ENCODE results near the gene EEF1B2. TPM values are rescaled to one million over a fixed set of nuclear protein-coding genes. Genes with fewer than 3 reads are reported as not detected.
A peak's percentile ranks its signal among the peaks of the same experiment; 100 is the strongest.

Gene EEF1B2
- total and polyA plus RNA-seq, 2 of the 13 experiments (the other 11 are each of a cell fraction or from before 2014, with no cell fraction given) = 1,284 to 1,731 TPM

DNA sequence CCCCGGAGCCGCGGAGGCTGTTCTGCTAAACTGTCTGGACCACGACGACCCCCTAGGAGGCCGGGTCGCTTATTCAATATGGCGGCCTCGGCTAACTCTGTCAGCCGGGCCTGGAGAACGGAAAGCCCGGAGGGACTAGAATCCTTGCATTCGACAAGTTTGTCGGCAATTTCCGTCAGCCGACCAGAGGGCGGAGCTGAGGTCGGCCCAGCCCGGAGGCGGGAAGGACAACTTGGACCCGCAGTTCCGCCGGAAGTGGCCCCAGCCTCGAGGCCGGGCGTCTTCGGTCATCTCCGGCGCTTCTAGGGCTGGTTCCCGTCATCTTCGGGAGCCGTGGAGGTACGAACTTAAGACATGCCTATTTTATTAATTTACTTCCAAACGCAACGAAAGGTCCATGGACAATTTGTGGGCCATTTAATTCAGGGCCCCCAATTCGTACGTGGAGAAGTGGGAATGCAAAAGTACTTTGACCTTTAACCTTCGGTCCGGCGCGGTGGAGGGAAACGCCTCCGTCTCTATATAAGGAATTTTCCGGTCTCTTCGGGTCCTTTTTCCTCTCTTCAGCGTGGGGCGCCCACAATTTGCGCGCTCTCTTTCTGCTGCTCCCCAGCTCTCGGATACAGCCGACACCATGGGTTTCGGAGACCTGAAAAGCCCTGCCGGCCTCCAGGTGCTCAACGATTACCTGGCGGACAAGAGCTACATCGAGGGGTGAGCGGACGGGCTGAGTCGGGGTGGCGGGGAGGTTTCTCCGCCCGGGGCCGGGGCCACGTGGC, at the start of gene EEF1B2, which contains the start of gene NDUFS1 (continued):
- TF ChIP-seq, protein P1, sequence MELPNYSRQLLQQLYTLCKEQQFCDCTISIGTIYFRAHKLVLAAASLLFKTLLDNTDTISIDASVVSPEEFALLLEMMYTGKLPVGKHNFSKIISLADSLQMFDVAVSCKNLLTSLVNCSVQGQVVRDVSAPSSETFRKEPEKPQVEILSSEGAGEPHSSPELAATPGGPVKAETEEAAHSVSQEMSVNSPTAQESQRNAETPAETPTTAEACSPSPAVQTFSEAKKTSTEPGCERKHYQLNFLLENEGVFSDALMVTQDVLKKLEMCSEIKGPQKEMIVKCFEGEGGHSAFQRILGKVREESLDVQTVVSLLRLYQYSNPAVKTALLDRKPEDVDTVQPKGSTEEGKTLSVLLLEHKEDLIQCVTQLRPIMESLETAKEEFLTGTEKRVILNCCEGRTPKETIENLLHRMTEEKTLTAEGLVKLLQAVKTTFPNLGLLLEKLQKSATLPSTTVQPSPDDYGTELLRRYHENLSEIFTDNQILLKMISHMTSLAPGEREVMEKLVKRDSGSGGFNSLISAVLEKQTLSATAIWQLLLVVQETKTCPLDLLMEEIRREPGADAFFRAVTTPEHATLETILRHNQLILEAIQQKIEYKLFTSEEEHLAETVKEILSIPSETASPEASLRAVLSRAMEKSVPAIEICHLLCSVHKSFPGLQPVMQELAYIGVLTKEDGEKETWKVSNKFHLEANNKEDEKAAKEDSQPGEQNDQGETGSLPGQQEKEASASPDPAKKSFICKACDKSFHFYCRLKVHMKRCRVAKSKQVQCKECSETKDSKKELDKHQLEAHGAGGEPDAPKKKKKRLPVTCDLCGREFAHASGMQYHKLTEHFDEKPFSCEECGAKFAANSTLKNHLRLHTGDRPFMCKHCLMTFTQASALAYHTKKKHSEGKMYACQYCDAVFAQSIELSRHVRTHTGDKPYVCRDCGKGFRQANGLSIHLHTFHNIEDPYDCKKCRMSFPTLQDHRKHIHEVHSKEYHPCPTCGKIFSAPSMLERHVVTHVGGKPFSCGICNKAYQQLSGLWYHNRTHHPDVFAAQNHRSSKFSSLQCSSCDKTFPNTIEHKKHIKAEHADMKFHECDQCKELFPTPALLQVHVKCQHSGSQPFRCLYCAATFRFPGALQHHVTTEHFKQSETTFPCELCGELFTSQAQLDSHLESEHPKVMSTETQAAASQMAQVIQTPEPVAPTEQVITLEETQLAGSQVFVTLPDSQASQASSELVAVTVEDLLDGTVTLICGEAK (IDR thresholded peaks at IDR 0.05) = peak; percentile 77
- TF ChIP-seq, protein P1 (CRISPR knock-in tag; IDR thresholded peaks at IDR 0.05) = no peak; the same call in none of the 2 replicates
- TF ChIP-seq, protein P2, sequence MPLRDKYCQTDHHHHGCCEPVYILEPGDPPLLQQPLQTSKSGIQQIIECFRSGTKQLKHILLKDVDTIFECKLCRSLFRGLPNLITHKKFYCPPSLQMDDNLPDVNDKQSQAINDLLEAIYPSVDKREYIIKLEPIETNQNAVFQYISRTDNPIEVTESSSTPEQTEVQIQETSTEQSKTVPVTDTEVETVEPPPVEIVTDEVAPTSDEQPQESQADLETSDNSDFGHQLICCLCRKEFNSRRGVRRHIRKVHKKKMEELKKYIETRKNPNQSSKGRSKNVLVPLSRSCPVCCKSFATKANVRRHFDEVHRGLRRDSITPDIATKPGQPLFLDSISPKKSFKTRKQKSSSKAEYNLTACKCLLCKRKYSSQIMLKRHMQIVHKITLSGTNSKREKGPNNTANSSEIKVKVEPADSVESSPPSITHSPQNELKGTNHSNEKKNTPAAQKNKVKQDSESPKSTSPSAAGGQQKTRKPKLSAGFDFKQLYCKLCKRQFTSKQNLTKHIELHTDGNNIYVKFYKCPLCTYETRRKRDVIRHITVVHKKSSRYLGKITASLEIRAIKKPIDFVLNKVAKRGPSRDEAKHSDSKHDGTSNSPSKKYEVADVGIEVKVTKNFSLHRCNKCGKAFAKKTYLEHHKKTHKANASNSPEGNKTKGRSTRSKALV (CRISPR knock-in tag; IDR thresholded peaks at IDR 0.05) = peak; percentile 25
- no peak for TF ChIP-seq ZNF10 (CRISPR knock-in tag; IDR thresholded peaks at IDR 0.05; ENCODE audit: borderline replicate concordance, low read depth)
- TF ChIP-seq ZIK1 (CRISPR knock-in tag; IDR thresholded peaks at IDR 0.05; ENCODE audit: borderline replicate concordance, low read depth) = 0 out of 2 replicates have a peak, but pooled peaks have one; percentile 62
- TF ChIP-seq SNAPC5 (CRISPR knock-in tag; IDR thresholded peaks at IDR 0.05; ENCODE audit: borderline replicate concordance) = 0 out of 2 replicates have a peak, but pooled peaks have one; percentile 35
- peak; percentile 95 for TF ChIP-seq ZNF782 (CRISPR knock-in tag; IDR thresholded peaks at IDR 0.05; ENCODE audit: borderline replicate concordance)
- TF ChIP-seq TCF7L2 (IDR thresholded peaks at IDR 0.05; ENCODE audit: low read depth, low read length) = no peak
- peak; percentile 10; the same call in 1 of the 2 replicates for TF ChIP-seq ZNF256 (CRISPR knock-in tag; conservative IDR thresholded peaks at IDR 0.05)
- TF ChIP-seq ZNF354B (CRISPR knock-in tag; IDR thresholded peaks at IDR 0.05) = no peak
- TF ChIP-seq ETV6 (CRISPR knock-in tag; conservative IDR thresholded peaks at IDR 0.05) = 0 out of 2 replicates have a peak, but pooled peaks have one; percentile 35
- no peak for TF ChIP-seq ZNF496 (CRISPR knock-in tag; IDR thresholded peaks at IDR 0.05; ENCODE audit: insufficient replicate concordance)
- TF ChIP-seq, protein P3, sequence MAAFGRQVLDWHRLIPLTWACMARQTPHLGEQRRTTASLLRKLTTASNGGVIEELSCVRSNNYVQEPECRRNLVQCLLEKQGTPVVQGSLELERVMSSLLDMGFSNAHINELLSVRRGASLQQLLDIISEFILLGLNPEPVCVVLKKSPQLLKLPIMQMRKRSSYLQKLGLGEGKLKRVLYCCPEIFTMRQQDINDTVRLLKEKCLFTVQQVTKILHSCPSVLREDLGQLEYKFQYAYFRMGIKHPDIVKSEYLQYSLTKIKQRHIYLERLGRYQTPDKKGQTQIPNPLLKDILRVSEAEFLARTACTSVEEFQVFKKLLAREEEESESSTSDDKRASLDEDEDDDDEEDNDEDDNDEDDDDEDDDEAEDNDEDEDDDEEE (CRISPR knock-in tag; IDR thresholded peaks at IDR 0.05) = no peak
- peak; percentile 47 for TF ChIP-seq ZNF230 (CRISPR knock-in tag; IDR thresholded peaks at IDR 0.05)
- TF ChIP-seq TCF12 (IDR thresholded peaks at IDR 0.05) = no peak
- peak; percentile 70; the same call in 1 of the 2 replicates for TF ChIP-seq TCF12 (CRISPR knock-in tag; IDR thresholded peaks at IDR 0.05)
- TF ChIP-seq NR2F2 (IDR thresholded peaks at IDR 0.05; ENCODE audit: borderline replicate concordance, low read depth) = peak; percentile 85
